GM12872 (cell line): ENCODE results near the gene FFAR3.

Experiments
- TF ChIP-seq, protein P1 (sequence below): IDR thresholded peaks from 3 replicates; pipeline ENCODE4 v1.5.1; 2011; ENCODE audit warnings: low read depth, mild to moderate bottlenecking, low read length, moderate library complexity; ENCODE audit not compliant: insufficient read depth

The FFAR3 gene

GRCh38 chr19:35352448-35353304 lies 5.6 kb upstream of the FFAR3 start:
- TF ChIP-seq, protein P1, sequence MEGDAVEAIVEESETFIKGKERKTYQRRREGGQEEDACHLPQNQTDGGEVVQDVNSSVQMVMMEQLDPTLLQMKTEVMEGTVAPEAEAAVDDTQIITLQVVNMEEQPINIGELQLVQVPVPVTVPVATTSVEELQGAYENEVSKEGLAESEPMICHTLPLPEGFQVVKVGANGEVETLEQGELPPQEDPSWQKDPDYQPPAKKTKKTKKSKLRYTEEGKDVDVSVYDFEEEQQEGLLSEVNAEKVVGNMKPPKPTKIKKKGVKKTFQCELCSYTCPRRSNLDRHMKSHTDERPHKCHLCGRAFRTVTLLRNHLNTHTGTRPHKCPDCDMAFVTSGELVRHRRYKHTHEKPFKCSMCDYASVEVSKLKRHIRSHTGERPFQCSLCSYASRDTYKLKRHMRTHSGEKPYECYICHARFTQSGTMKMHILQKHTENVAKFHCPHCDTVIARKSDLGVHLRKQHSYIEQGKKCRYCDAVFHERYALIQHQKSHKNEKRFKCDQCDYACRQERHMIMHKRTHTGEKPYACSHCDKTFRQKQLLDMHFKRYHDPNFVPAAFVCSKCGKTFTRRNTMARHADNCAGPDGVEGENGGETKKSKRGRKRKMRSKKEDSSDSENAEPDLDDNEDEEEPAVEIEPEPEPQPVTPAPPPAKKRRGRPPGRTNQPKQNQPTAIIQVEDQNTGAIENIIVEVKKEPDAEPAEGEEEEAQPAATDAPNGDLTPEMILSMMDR = peak; percentile 89

GRCh38 chr19:35353635-35354034 lies 4.6 kb upstream of the FFAR3 start:
- TF ChIP-seq, protein P1 = no peak

DNA sequence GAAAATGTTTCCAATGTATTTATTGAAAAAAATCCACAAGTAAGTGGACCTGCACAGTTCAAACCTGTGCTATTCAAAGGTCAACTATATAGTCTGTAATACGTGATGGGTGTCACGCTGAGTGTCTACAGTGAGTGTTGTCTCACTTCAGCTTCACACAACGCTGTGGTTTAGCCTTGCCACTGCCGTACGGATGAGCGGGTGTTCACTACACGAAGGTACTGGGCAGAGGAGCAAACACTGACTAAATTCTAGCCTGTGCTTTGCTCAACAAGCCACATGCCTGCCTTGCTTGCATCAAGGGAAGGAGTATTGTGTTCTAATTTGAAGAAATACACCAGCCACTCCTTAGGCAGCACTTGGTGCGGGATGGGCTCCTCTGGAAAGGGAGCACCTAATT lies 3.4 kb upstream of the FFAR3 start:
- TF ChIP-seq, protein P1 = no peak

DNA sequence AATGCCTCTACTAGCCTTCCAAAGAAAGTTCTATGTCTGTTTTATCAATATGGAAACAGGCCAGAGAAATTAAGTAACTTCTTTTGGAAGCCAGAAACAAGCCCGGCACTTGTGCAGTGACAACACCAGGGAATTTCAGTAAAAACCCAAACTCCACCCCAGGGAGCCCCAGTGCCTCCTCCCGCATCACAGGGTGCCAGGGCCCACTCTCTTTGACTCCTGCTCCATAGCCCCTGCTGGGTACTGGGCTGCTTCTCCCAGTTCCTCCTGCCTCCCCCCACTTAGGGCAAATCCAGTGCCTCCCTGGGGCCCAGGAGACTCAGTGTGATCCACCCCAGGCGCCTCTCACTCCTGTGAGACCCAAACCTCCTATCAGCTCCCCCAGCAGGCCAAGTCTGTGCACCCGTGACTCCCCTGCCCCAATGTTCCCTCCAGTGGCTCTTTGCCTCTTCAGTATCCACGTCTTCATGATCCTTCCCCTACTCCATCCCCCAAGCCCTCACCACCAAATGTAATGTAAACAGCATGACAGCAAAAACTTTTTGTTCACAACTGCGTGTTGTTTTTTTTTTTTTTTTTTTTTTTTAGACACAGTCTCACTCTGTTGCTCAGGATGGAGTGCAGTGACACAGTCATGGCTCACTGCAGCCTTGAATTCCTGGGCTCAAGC lies 2.3 kb upstream of the FFAR3 start:
- TF ChIP-seq, protein P1 = no peak

DNA sequence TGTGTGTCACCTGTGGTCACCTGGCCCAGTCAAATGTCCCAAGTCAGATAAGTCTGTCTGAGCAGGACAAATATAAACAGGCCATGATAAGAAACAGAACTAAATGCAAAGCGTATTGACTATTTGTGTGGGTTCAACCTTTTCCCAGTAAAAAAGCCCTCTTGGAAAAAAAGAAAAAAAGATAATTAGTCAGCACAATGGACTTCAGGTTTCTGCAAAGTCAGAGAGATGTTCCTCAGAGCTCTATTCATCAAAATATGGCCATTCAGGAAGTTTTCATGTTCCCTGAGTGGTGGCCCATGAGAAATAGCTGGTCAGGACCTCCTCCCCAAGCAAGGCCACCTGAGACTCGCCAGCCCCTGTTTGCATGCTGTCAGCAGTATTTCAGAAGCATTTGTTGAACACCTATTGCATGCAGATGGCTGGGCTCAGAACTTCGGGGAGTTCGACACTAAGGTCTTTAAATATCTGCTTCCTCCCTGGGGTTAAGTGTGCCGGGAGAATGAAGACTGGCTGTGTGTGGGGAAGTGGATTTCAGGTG lies 2.7 kb downstream of the FFAR3 start:
- TF ChIP-seq, protein P1 = no peak

GRCh38 chr19:35362261-35363000 lies 4.2 kb downstream of the FFAR3 start:
- TF ChIP-seq, protein P1 = no peak

DNA sequence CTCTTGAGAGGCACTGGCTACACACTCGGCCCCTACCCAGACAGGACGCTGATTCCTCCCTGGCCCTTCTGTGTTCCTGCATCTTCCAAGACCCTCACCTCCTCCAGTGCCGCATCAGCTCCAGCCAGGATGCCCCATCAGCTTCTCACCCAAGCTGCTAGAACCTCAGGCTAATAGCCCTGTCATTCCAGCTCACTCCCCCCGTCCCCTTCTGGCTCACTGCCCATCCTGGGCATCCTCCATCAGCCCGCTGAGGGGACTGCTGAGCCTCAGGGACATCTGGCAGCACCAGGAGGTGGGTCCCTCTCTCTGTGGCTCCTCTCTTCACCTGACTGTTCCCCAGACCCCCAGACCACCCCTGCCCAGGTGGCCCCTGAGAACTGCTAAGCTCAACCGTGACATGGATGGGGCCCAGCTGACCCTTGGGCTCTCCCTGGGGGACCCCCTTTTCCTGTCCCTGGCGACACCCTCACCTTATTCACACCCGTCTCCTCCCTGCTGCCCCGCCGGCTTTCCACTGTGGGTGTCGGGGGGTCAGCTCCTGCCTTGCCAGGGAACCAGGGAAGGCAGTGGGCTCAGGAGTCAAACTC lies 4.8 kb downstream of the FFAR3 start:
- TF ChIP-seq, protein P1 = no peak
